ENCODE results near the gene RELA.

Gene RELA

GRCh38 chr11:65636108-65637031 is 26.3 kb downstream of the RELA start:
- Mint-ChIP-seq H3K27me3 (ENCODE audit: low read depth) (no peaks in the 10 kb centered on the region), H3K9me3 (no peaks in the 10 kb centered on the region), H3K4me3 (peak overlapping the region; percentile 38 to 55 (median 42)), H3K27ac (no peak overlapping the region), H3K4me1 (peaks cover 5% of the 10 kb centered on the region), H3K36me3 (ENCODE audit: low read depth) (peaks cover 12% of the 10 kb centered on the region)
- no peak for TF ChIP-seq CTCF (IDR thresholded peaks at IDR 0.05; ENCODE audit: unreplicated experiment in 3 of 3)

- Mint-ChIP-seq H3K4me1 (peaks cover 5% of the 10 kb centered on the region), H3K27ac (no peak overlapping the region)
These were observed 27.6 kb downstream of the RELA start for GRCh38 chr11:65634905-65635731.

GRCh38 chr11:65634440-65634839 is 28.3 kb downstream of the RELA start:
- no peaks in the 10 kb centered on the region for H3K27me3 Mint-ChIP-seq (ENCODE audit: low read depth)
- H3K4me1 Mint-ChIP-seq: peaks cover 5% of the 10 kb centered on the region
- peaks cover 12% of the 10 kb centered on the region for H3K36me3 Mint-ChIP-seq (ENCODE audit: low read depth)
- TF ChIP-seq CTCF (IDR thresholded peaks at IDR 0.05; ENCODE audit: unreplicated experiment in 3 of 3): no peak
- no peak overlapping the region for H3K27ac Mint-ChIP-seq
- no peaks in the 10 kb centered on the region for H3K9me3 Mint-ChIP-seq
- no peak overlapping the region for H3K4me3 Mint-ChIP-seq

More at GRCh38 chr11:65634905-65635731, 27.6 kb downstream of the RELA start:
- no peaks in the 10 kb centered on the region for H3K27me3 Mint-ChIP-seq (ENCODE audit: low read depth)
- no peaks in the 10 kb centered on the region for H3K9me3 Mint-ChIP-seq
- no peak for TF ChIP-seq CTCF (IDR thresholded peaks at IDR 0.05; ENCODE audit: unreplicated experiment in 3 of 3)
- H3K4me3 Mint-ChIP-seq: no peak overlapping the region
- H3K36me3 Mint-ChIP-seq (ENCODE audit: low read depth): peaks cover 12% of the 10 kb centered on the region

GRCh38 chr11:65634109-65634436 is 28.6 kb downstream of the RELA start:
- Mint-ChIP-seq H3K36me3 (ENCODE audit: low read depth) (peaks cover 15% of the 10 kb centered on the region), H3K4me1 (peaks cover 5% of the 10 kb centered on the region), H3K4me3 (no peak overlapping the region), H3K27ac (no peak overlapping the region), H3K9me3 (no peaks in the 10 kb centered on the region), H3K27me3 (ENCODE audit: low read depth) (no peaks in the 10 kb centered on the region)
- TF ChIP-seq CTCF (IDR thresholded peaks at IDR 0.05; ENCODE audit: unreplicated experiment in 3 of 3): no peak

GRCh38 chr11:65633390-65634108 is 29.2 kb downstream of the RELA start:
- Mint-ChIP-seq H3K36me3 (ENCODE audit: low read depth) (peaks cover 16% of the 10 kb centered on the region), H3K4me3 (no peak overlapping the region), H3K9me3 (no peaks in the 10 kb centered on the region), H3K27me3 (ENCODE audit: low read depth) (no peaks in the 10 kb centered on the region), H3K27ac (no peak overlapping the region), H3K4me1 (peaks cover under 1% of the 10 kb centered on the region)
- TF ChIP-seq CTCF (IDR thresholded peaks at IDR 0.05; ENCODE audit: unreplicated experiment in 3 of 3): no peak

Measured in nephron (organoid).